Gastroesophageal sphincter (tissue), 3 donors: ENCODE data around the gene H1-8.

Source experiments
- EP300 ChIP-seq: sonication (generic); formaldehyde crosslinking; IDR thresholded peaks from one replicate; pipeline ENCODE4 v1.6.1; 2017; ENCODE audit warnings: antibody characterized with exemption, mild to moderate bottlenecking
- POLR2A ChIP-seq, 2 donors: fragments of 450-650 bp; IDR thresholded peaks; one replicate each; pipeline ENCODE4 v1.6.1; 2017; ENCODE audit warnings: antibody characterized with exemption in 2 of 2, mild to moderate bottlenecking in 2 of 2, moderate library complexity in 1 of 2
- POLR2AphosphoS5 ChIP-seq: sonication (generic); formaldehyde crosslinking; IDR thresholded peaks from one replicate; pipeline ENCODE4 v1.6.1; 2017; ENCODE audit warnings: antibody characterized with exemption
- TF ChIP-seq, protein P1 (sequence below), 4 experiments: fragments of 200-600 bp in 2 of 4; fragments of 450-650 bp in 2 of 4; sonication (generic) in 1 of 4; IDR thresholded peaks; one replicate each; pipeline ENCODE4 v1.5.1; 2017 to 2019; ENCODE audit warnings: antibody characterized with exemption in 4 of 4, mild to moderate bottlenecking in 2 of 4, moderate library complexity in 2 of 4

GRCh38 chr3:129505341-129505740 is 37.6 kb upstream of the H1-8 start:
- TF ChIP-seq, protein P1, sequence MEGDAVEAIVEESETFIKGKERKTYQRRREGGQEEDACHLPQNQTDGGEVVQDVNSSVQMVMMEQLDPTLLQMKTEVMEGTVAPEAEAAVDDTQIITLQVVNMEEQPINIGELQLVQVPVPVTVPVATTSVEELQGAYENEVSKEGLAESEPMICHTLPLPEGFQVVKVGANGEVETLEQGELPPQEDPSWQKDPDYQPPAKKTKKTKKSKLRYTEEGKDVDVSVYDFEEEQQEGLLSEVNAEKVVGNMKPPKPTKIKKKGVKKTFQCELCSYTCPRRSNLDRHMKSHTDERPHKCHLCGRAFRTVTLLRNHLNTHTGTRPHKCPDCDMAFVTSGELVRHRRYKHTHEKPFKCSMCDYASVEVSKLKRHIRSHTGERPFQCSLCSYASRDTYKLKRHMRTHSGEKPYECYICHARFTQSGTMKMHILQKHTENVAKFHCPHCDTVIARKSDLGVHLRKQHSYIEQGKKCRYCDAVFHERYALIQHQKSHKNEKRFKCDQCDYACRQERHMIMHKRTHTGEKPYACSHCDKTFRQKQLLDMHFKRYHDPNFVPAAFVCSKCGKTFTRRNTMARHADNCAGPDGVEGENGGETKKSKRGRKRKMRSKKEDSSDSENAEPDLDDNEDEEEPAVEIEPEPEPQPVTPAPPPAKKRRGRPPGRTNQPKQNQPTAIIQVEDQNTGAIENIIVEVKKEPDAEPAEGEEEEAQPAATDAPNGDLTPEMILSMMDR (IDR thresholded peaks at IDR 0.05), result no peak
- TF ChIP-seq POLR2A (IDR thresholded peaks at IDR 0.05) (no peak), POLR2AphosphoS5 (no peak), EP300 (no peak)
